HepG2 (cell line): ENCODE data around the gene EEFSEC. TPM values are rescaled to one million over a fixed set of nuclear protein-coding genes. Genes with fewer than 3 reads are reported as not detected.

Experiments used
- ELF1 ChIP-seq: sonication (generic); formaldehyde crosslinking; IDR thresholded peaks from 2 replicates; pipeline ENCODE4 v1.4.0; 2020; ENCODE audit warnings: missing genetic modification reagents
- HHEX ChIP-seq: IDR thresholded peaks from 2 replicates; pipeline ENCODE4 v1.6.1; 2016; ENCODE audit warnings: control low read depth
- HNRNPLL ChIP-seq: fragments of 200-400 bp; formaldehyde crosslinking; IDR thresholded peaks from 2 replicates; pipeline ENCODE4 v1.6.1; 2017; ENCODE audit warnings: mild to moderate bottlenecking, low read depth, low read length; ENCODE audit not compliant: poor library complexity, severe bottlenecking
- KMT2B ChIP-seq: IDR thresholded peaks from 2 replicates; pipeline ENCODE4 v1.6.1; 2016; ENCODE audit warnings: missing genetic modification reagents, missing compliant biosample characterization
- NR2C2 ChIP-seq: sonication (generic); formaldehyde crosslinking; IDR thresholded peaks from 2 replicates; pipeline ENCODE4 v1.4.0; 2020; ENCODE audit warnings: missing genetic modification reagents, mild to moderate bottlenecking, moderate library complexity, borderline replicate concordance
- RFXAP ChIP-seq: sonication (generic); formaldehyde crosslinking; IDR thresholded peaks from 2 replicates; pipeline ENCODE4 v1.4.0; 2020; ENCODE audit warnings: missing genetic modification reagents, borderline replicate concordance
- SMAD9 ChIP-seq: sonication (generic); formaldehyde crosslinking; IDR thresholded peaks from 2 replicates; pipeline ENCODE4 v1.5.1; 2020; ENCODE audit warnings: mild to moderate bottlenecking, missing genetic modification reagents
- SUZ12 ChIP-seq: fragments of 150-350 bp; IDR thresholded peaks from 2 replicates; pipeline ENCODE4 v1.6.1; 2014; ENCODE audit warnings: low read depth, low read length
- TBP ChIP-seq: sonication (generic); formaldehyde crosslinking; IDR thresholded peaks from 2 replicates; pipeline ENCODE4 v1.5.0; 2020; ENCODE audit warnings: missing genetic modification reagents
- TGIF2 ChIP-seq: IDR thresholded peaks from 2 replicates; pipeline ENCODE4 v1.6.1; 2016; ENCODE audit warnings: control low read depth, missing compliant biosample characterization
- TMF1 ChIP-seq: sonication (generic); formaldehyde crosslinking; IDR thresholded peaks from 2 replicates; pipeline ENCODE4 v1.8.1; 2022; ENCODE audit warnings: low read depth, missing genetic modification reagents
- ZFX ChIP-seq: sonication (generic); formaldehyde crosslinking; IDR thresholded peaks from 2 replicates; pipeline ENCODE4 v1.4.0; 2020; ENCODE audit warnings: mild to moderate bottlenecking, low read depth, missing genetic modification reagents, moderate library complexity
- ZMYM2 ChIP-seq: sonication (generic); formaldehyde crosslinking; IDR thresholded peaks from 2 replicates; pipeline ENCODE4 v1.8.0; 2022; ENCODE audit warnings: mild to moderate bottlenecking, missing genetic modification reagents
- ZNF225 ChIP-seq: sonication (generic); formaldehyde crosslinking; IDR thresholded peaks from 2 replicates; pipeline ENCODE4 v1.4.0; 2020; ENCODE audit warnings: mild to moderate bottlenecking, missing genetic modification reagents
- ZNF337 ChIP-seq: sonication (generic); formaldehyde crosslinking; IDR thresholded peaks from 2 replicates; pipeline ENCODE4 v1.5.1; 2020; ENCODE audit warnings: missing genetic modification reagents, low read depth, mild to moderate bottlenecking, borderline replicate concordance
- ZNF432 ChIP-seq: sonication (generic); formaldehyde crosslinking; IDR thresholded peaks from 2 replicates; pipeline ENCODE4 v1.5.0; 2020; ENCODE audit warnings: missing genetic modification reagents, mild to moderate bottlenecking, borderline replicate concordance
- ZNF496 ChIP-seq: sonication (generic); formaldehyde crosslinking; IDR thresholded peaks from 2 replicates; pipeline ENCODE4 v1.8.1; 2023; ENCODE audit warnings: mild to moderate bottlenecking, moderate library complexity, missing genetic modification reagents; ENCODE audit not compliant: insufficient replicate concordance
- ZNF660 ChIP-seq: sonication (generic); formaldehyde crosslinking; IDR thresholded peaks from 2 replicates; pipeline ENCODE4 v1.5.1; 2020; ENCODE audit warnings: mild to moderate bottlenecking, low read depth, missing genetic modification reagents, borderline replicate concordance
- ZNF749 ChIP-seq: sonication (generic); formaldehyde crosslinking; IDR thresholded peaks from 2 replicates; pipeline ENCODE4 v1.8.0; 2022; ENCODE audit warnings: mild to moderate bottlenecking, missing genetic modification reagents, moderate library complexity, borderline replicate concordance
- ZNF781 ChIP-seq: sonication (generic); formaldehyde crosslinking; IDR thresholded peaks from 2 replicates; pipeline ENCODE4 v1.5.1; 2020; ENCODE audit warnings: borderline replicate concordance, mild to moderate bottlenecking, missing genetic modification reagents; ENCODE audit errors: not compliant biosample characterization
- ZNF883 ChIP-seq: sonication (generic); formaldehyde crosslinking; IDR thresholded peaks from 2 replicates; pipeline ENCODE4 v1.5.1; 2020; ENCODE audit warnings: mild to moderate bottlenecking, missing genetic modification reagents; ENCODE audit errors: not compliant biosample characterization
- polyA plus RNA-seq, 8 experiments: library from polyadenylated mRNA; depleted of rRNA in 3 of 8; stranded (reverse) in 7 of 8; unstranded in 1 of 8; fragments of >200 nt; fragmentation: Illumina TruSeq in 4 of 8; extraction: Trizol in 4 of 8; gene quantifications; 2 replicates each; pipeline versions ENCODE4 v1.2.1 to v1.2.3, GENCODE V29; 2011 to 2016; ENCODE audit warnings: low read depth in 4 of 8, missing spikeins in 1 of 8, mixed read lengths in 1 of 8; ENCODE audit not compliant: insufficient read depth in 1 of 8
- total RNA-seq, 5 experiments: library from RNA; depleted of rRNA; stranded (reverse); fragments of >200 nt; fragmentation: Illumina TruSeq; extraction: Trizol; gene quantifications; 2 replicates each; pipeline ENCODE4 v1.2.3, GENCODE V29; 2016; ENCODE audit warnings: low read depth in 1 of 5
- TF ChIP-seq, protein P1 (sequence below): sonication (generic); formaldehyde crosslinking; IDR thresholded peaks from 2 replicates; pipeline ENCODE4 v1.4.0; 2020; ENCODE audit warnings: mild to moderate bottlenecking, low read depth, missing genetic modification reagents
- TF ChIP-seq, protein P2 (sequence below): sonication (generic); formaldehyde crosslinking; IDR thresholded peaks from 2 replicates; pipeline ENCODE4 v1.5.1; 2020; ENCODE audit warnings: missing genetic modification reagents, mild to moderate bottlenecking, borderline replicate concordance
- TF ChIP-seq, protein P3 (sequence below): sonication (generic); formaldehyde crosslinking; IDR thresholded peaks from 2 replicates; pipeline ENCODE4 v1.8.0; 2022; ENCODE audit warnings: missing genetic modification reagents, mild to moderate bottlenecking, inconsistent platforms, borderline replicate concordance
- TF ChIP-seq, protein P4 (sequence below): sonication (generic); formaldehyde crosslinking; conservative IDR thresholded peaks from 2 replicates; pipeline ENCODE4 v1.4.0; 2020; ENCODE audit warnings: missing genetic modification reagents
- TF ChIP-seq, protein P5 (sequence below): sonication (generic); formaldehyde crosslinking; IDR thresholded peaks from 2 replicates; pipeline ENCODE4 v1.5.0; 2020; ENCODE audit warnings: missing genetic modification reagents

EEFSEC gene
- total and polyA plus RNA-seq, 2 of the 13 experiments (the other 11 are each of a cell fraction or from before 2014, with no cell fraction given) = 6.4 to 24.2 TPM

DNA sequence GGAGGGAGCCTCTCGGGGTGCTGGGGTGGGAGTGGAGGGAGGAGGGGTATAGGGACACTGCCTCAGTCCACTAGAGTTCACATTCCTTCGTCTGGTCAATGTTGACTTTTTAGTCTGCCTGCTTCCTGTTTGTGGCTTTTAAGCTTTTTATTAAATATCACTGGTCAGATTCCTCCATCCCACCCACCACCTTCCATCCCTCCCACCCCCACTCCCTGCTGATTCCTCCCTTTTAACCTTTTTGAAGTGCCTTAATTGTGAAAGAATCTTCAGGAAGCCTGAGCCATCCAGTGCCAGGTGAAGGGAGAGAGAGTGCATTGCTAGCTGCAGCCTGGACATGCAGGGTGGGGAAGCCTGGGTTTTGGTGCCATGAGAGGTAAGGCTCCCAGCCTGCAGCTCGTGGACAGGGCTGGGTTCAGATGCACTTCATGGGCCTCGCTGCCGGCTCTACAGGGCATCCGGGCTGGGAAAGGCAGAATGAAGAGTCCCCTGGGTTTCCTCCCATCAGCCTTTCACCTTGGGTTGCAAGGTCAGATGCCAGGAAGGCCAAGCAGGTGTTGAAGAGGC is 207.5 kb downstream of the EEFSEC start (continued):
- TF ChIP-seq, protein P1, sequence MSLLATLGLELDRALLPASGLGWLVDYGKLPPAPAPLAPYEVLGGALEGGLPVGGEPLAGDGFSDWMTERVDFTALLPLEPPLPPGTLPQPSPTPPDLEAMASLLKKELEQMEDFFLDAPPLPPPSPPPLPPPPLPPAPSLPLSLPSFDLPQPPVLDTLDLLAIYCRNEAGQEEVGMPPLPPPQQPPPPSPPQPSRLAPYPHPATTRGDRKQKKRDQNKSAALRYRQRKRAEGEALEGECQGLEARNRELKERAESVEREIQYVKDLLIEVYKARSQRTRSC (CRISPR knock-in tag) = no peak
- TF ChIP-seq ZNF496 (CRISPR knock-in tag) = no peak
- TF ChIP-seq SUZ12 = no peak
- no peak for TF ChIP-seq ELF1 (CRISPR knock-in tag)
- TF ChIP-seq ZNF432 (CRISPR knock-in tag) = no peak
- TF ChIP-seq HNRNPLL = no peak
- TF ChIP-seq KMT2B (CRISPR knock-in tag) = no peak
- no peak for TF ChIP-seq ZNF660 (CRISPR knock-in tag)
- TF ChIP-seq ZFX (CRISPR knock-in tag) = no peak
- TF ChIP-seq, protein P2, sequence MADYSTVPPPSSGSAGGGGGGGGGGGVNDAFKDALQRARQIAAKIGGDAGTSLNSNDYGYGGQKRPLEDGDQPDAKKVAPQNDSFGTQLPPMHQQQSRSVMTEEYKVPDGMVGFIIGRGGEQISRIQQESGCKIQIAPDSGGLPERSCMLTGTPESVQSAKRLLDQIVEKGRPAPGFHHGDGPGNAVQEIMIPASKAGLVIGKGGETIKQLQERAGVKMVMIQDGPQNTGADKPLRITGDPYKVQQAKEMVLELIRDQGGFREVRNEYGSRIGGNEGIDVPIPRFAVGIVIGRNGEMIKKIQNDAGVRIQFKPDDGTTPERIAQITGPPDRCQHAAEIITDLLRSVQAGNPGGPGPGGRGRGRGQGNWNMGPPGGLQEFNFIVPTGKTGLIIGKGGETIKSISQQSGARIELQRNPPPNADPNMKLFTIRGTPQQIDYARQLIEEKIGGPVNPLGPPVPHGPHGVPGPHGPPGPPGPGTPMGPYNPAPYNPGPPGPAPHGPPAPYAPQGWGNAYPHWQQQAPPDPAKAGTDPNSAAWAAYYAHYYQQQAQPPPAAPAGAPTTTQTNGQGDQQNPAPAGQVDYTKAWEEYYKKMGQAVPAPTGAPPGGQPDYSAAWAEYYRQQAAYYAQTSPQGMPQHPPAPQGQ (CRISPR knock-in tag) = no peak
- TF ChIP-seq ZNF749 (CRISPR knock-in tag) = no peak
- TF ChIP-seq TGIF2 (CRISPR knock-in tag) = peak; percentile 16; the same call in 1 of the 2 replicates
- no peak for TF ChIP-seq ZMYM2 (CRISPR knock-in tag)
- no peak for TF ChIP-seq RFXAP (CRISPR knock-in tag)
- no peak for TF ChIP-seq ZNF225 (CRISPR knock-in tag)
- TF ChIP-seq TBP (CRISPR knock-in tag) = no peak
- TF ChIP-seq, protein P3, sequence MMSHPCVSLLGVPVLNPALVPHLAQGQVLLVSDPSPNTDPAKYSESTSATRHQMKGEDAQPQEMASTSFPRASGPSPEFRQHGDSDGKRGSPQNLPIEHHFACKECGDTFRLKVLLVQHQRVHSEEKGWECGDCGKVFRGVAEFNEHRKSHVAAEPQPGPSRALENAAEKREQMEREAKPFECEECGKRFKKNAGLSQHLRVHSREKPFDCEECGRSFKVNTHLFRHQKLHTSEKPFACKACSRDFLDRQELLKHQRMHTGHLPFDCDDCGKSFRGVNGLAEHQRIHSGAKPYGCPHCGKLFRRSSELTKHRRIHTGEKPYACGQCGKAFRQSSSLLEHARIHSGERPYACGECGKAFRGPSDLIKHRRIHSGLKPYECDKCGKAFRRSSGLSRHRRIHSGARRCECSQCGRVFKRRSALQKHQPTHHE (CRISPR knock-in tag) = no peak
- TF ChIP-seq HHEX (CRISPR knock-in tag) = no peak
- TF ChIP-seq SMAD9 = no peak
- TF ChIP-seq, protein P4, sequence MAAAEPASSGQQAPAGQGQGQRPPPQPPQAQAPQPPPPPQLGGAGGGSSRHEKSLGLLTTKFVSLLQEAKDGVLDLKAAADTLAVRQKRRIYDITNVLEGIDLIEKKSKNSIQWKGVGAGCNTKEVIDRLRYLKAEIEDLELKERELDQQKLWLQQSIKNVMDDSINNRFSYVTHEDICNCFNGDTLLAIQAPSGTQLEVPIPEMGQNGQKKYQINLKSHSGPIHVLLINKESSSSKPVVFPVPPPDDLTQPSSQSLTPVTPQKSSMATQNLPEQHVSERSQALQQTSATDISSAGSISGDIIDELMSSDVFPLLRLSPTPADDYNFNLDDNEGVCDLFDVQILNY (CRISPR knock-in tag) = no peak
- no peak for TF ChIP-seq TMF1 (CRISPR knock-in tag)
- TF ChIP-seq, protein P5, sequence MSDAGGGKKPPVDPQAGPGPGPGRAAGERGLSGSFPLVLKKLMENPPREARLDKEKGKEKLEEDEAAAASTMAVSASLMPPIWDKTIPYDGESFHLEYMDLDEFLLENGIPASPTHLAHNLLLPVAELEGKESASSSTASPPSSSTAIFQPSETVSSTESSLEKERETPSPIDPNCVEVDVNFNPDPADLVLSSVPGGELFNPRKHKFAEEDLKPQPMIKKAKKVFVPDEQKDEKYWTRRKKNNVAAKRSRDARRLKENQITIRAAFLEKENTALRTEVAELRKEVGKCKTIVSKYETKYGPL (CRISPR knock-in tag) = no peak
- TF ChIP-seq NR2C2 (CRISPR knock-in tag) = no peak
- 0 out of 2 replicates have a peak, but pooled peaks have one; percentile 33 for TF ChIP-seq ZNF337
- TF ChIP-seq ZNF883 (CRISPR knock-in tag) = no peak
- TF ChIP-seq ZNF781 (CRISPR knock-in tag) = no peak
